GM12801 (cell line): ENCODE data around the gene PAGE4.

Source experiments
- TF ChIP-seq, protein P1 (sequence below): IDR thresholded peaks from one replicate; pipeline ENCODE4 v1.5.1; 2011; ENCODE audit warnings: control low read depth; ENCODE audit not compliant: insufficient read length; ENCODE audit errors: extremely low read depth

Gene PAGE4

GRCh38 chrX:49816435-49816834 lies 12.7 kb upstream of the PAGE4 start:
- TF ChIP-seq, protein P1, sequence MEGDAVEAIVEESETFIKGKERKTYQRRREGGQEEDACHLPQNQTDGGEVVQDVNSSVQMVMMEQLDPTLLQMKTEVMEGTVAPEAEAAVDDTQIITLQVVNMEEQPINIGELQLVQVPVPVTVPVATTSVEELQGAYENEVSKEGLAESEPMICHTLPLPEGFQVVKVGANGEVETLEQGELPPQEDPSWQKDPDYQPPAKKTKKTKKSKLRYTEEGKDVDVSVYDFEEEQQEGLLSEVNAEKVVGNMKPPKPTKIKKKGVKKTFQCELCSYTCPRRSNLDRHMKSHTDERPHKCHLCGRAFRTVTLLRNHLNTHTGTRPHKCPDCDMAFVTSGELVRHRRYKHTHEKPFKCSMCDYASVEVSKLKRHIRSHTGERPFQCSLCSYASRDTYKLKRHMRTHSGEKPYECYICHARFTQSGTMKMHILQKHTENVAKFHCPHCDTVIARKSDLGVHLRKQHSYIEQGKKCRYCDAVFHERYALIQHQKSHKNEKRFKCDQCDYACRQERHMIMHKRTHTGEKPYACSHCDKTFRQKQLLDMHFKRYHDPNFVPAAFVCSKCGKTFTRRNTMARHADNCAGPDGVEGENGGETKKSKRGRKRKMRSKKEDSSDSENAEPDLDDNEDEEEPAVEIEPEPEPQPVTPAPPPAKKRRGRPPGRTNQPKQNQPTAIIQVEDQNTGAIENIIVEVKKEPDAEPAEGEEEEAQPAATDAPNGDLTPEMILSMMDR: no peak

DNA sequence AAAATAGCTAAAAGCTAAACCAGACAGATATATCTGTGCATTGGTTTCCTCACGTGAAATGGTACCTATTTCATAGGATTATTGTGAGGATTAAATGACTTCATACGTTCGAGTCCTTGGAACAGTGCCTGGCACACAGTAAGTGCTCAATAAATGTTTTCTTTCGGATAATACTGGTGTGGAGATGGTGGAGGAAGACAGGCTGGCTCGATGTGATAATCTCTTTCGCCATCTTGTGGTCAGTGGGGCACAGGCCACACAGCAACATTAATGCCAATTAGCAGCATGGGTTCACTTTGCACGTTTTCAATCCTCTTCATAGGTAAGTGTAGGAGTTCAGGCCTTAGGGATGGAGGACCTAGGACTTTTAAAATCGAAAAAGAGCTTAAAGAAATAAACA lies 9.3 kb downstream of the PAGE4 start:
- TF ChIP-seq, protein P1: no peak

GRCh38 chrX:49840679-49841078 lies 11.6 kb downstream of the PAGE4 start:
- TF ChIP-seq, protein P1: no peak

GRCh38 chrX:49842621-49843020 lies 13.5 kb downstream of the PAGE4 start:
- TF ChIP-seq, protein P1: no peak

DNA sequence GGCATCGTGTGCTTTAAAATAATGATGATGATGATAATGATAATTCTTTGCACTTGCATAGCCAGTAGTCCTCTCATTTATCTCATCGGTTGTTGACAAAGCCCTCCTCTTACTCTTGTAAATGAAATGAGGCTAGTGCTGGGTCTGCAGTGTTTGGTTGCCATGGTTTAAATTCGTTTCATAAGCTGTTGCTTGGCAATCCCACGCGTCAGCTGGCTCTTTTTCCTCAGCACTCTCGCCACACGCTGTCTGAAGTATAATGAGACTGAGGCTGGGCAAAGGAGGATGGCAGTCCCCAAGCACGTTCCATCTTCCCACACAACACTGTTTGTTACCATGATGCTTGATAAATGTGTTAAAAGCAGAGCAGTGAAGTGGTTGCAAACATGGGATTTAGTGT lies 15.5 kb downstream of the PAGE4 start:
- TF ChIP-seq, protein P1: no peak

GRCh38 chrX:49845701-49846403 lies 16.7 kb downstream of the PAGE4 start:
- TF ChIP-seq, protein P1: no peak

- TF ChIP-seq, protein P1: no peak
Measured at GRCh38 chrX:49846522-49846921, 17.4 kb downstream of the PAGE4 start.

- TF ChIP-seq, protein P1: no peak
Measured at GRCh38 chrX:49848275-49848674, 19.2 kb downstream of the PAGE4 start.
